Neural progenitor cell (in vitro differentiated cells): ENCODE data around the gene WNT3A. TPM values are rescaled to one million over a fixed set of nuclear protein-coding genes. Genes with fewer than 3 reads are reported as not detected.

Experiments
- DNase-seq: peaks from one replicate; pipeline ENCODE4 v3.0.0-alpha.2; 2016; ENCODE audit warnings: low spot score
- H2AFZ ChIP-seq: fragments of 200-600 bp; sonication (generic); replicated peaks from 2 replicates; pipeline ENCODE4 v1.6.1; 2016; ENCODE audit warnings: antibody characterized with exemption
- H3F3A ChIP-seq: fragments of 200-600 bp; sonication (generic); 2 replicates; pipeline ENCODE4 v1.6.1; 2016; ENCODE audit warnings: antibody characterized with exemption, low read depth
- H3K27ac ChIP-seq: fragments of 200-600 bp; sonication (generic); 2 replicates; pipeline ENCODE4 v1.5.1; 2016; ENCODE audit warnings: mild to moderate bottlenecking
- H3K27me3 ChIP-seq: fragments of 200-600 bp; sonication (generic); 2 replicates; pipeline ENCODE4 v1.6.1; 2016; ENCODE audit warnings: mild to moderate bottlenecking, moderate library complexity
- H3K36me3 ChIP-seq: fragments of 200-600 bp; sonication (generic); 2 replicates; pipeline ENCODE4 v1.5.1; 2016
- H3K4me1 ChIP-seq: fragments of 200-600 bp; sonication (generic); 2 replicates; pipeline ENCODE4 v1.6.1; 2016; ENCODE audit warnings: mixed run types
- H3K4me2 ChIP-seq: fragments of 200-600 bp; sonication (generic); 2 replicates; pipeline ENCODE4 v1.6.1; 2016
- H3K4me3 ChIP-seq: fragments of 200-600 bp; sonication (generic); 2 replicates; pipeline ENCODE4 v1.5.1; 2016
- H3K79me2 ChIP-seq: fragments of 200-600 bp; sonication (generic); 2 replicates; pipeline ENCODE4 v1.6.1; 2016; ENCODE audit warnings: low read depth
- H3K9ac ChIP-seq: fragments of 200-600 bp; sonication (generic); 2 replicates; pipeline ENCODE4 v1.6.1; 2016
- H3K9me3 ChIP-seq: fragments of 200-600 bp; sonication (generic); 2 replicates; pipeline ENCODE4 v1.5.1; 2016; ENCODE audit warnings: low read depth
- H4K20me1 ChIP-seq: fragments of 200-600 bp; sonication (generic); 2 replicates; pipeline ENCODE4 v1.6.1; 2016; ENCODE audit warnings: low read depth
- H3K27ac Mint-ChIP-seq: 3 replicates; pipeline ENCODE4 v1.8.0; 2021; ENCODE audit warnings: mixed read lengths
- H3K27me3 Mint-ChIP-seq: 2 replicates; pipeline ENCODE4 v1.8.0; 2022; ENCODE audit warnings: low read depth, mild to moderate bottlenecking, inconsistent platforms, moderate library complexity, mixed read lengths; ENCODE audit not compliant: insufficient read depth
- H3K36me3 Mint-ChIP-seq: 3 replicates; pipeline ENCODE4 v1.8.0; 2021; ENCODE audit warnings: mixed read lengths
- H3K4me1 Mint-ChIP-seq: 3 replicates; pipeline ENCODE4 v1.8.0; 2021; ENCODE audit warnings: mixed read lengths
- H3K4me3 Mint-ChIP-seq: 3 replicates; pipeline ENCODE4 v1.8.0; 2021; ENCODE audit warnings: mild to moderate bottlenecking, moderate library complexity, mixed read lengths
- H3K9me3 Mint-ChIP-seq: 3 replicates; pipeline ENCODE4 v1.8.0; 2020; ENCODE audit warnings: mixed read lengths
- EZH2 ChIP-seq: fragments of 200-600 bp; sonication (generic); IDR thresholded peaks from 2 replicates; pipeline ENCODE4 v1.6.1; 2017; ENCODE audit warnings: antibody characterized with exemption, mild to moderate bottlenecking, moderate library complexity
- EZH2phosphoT487 ChIP-seq: fragments of 200-600 bp; sonication (generic); IDR thresholded peaks from 2 replicates; pipeline ENCODE4 v1.6.1; 2017; ENCODE audit warnings: antibody characterized with exemption
- total RNA-seq: library from RNA; depleted of rRNA; stranded (reverse); fragments of >200 nt; gene quantifications from 2 replicates; pipeline ENCODE4 v1.2.3, GENCODE V29; 2015; ENCODE audit warnings: low replicate concordance
- TF ChIP-seq, protein P1 (sequence below): fragments of 200-600 bp; sonication (generic); IDR thresholded peaks from 2 replicates; pipeline ENCODE4 v1.5.1; 2017; ENCODE audit warnings: antibody characterized with exemption, mild to moderate bottlenecking

WNT3A gene
- total RNA-seq, 1 donor from 2014 or later: not detected

DNA sequence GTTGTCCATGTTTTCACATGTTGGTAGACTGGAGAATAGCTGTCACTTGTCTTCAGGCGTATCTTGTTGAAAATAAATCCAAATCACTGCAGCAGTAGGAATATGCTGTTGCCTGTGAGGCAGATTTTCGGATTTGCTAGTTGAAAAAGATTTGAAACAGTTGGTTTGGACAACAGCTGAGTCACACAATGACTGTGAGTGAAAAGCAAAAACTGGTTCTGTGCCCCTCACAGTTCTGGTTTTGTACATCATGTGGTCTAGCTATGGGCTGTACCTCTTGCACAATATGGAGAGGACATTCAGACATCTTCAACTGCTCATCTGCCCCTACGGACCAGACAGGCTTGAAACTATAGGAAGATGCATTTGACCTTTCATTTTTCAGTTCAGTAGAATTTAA, 77.5 kb downstream of the WNT3A start:
- no peaks in the 10 kb centered on the region for H3K27me3 ChIP-seq
- peaks cover 68% of the 10 kb centered on the region for H3K79me2 ChIP-seq
- H3K4me3 ChIP-seq: peak overlapping the region; percentile 100
- Mint-ChIP-seq H3K27me3 (peaks cover 9% of the 10 kb centered on the region), H3K4me1 (peaks cover 48% of the 10 kb centered on the region), H3K27ac (peak overlapping the region; percentile 54), H3K36me3 (peaks cover 28% of the 10 kb centered on the region), H3K9me3 (peaks cover 2% of the 10 kb centered on the region), H3K4me3 (peak overlapping the region; percentile 99)
- H3K9ac ChIP-seq: peak overlapping the region; percentile 99
- H2AFZ ChIP-seq: no peak overlapping the region
- no peak for DNase-seq
- no peaks in the 10 kb centered on the region for H3K9me3 ChIP-seq
- peaks cover 65% of the 10 kb centered on the region for H4K20me1 ChIP-seq
- H3K36me3 ChIP-seq: no peaks in the 10 kb centered on the region
- H3K4me1 ChIP-seq: peaks cover 24% of the 10 kb centered on the region
- H3K4me2 ChIP-seq: peak overlapping the region; percentile 98
- peaks cover 6% of the 10 kb centered on the region for H3F3A ChIP-seq
- no peak overlapping the region for H3K27ac ChIP-seq
- TF ChIP-seq EZH2 (no peak), EZH2phosphoT487 (no peak)
- TF ChIP-seq, protein P1, sequence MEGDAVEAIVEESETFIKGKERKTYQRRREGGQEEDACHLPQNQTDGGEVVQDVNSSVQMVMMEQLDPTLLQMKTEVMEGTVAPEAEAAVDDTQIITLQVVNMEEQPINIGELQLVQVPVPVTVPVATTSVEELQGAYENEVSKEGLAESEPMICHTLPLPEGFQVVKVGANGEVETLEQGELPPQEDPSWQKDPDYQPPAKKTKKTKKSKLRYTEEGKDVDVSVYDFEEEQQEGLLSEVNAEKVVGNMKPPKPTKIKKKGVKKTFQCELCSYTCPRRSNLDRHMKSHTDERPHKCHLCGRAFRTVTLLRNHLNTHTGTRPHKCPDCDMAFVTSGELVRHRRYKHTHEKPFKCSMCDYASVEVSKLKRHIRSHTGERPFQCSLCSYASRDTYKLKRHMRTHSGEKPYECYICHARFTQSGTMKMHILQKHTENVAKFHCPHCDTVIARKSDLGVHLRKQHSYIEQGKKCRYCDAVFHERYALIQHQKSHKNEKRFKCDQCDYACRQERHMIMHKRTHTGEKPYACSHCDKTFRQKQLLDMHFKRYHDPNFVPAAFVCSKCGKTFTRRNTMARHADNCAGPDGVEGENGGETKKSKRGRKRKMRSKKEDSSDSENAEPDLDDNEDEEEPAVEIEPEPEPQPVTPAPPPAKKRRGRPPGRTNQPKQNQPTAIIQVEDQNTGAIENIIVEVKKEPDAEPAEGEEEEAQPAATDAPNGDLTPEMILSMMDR: no peak

DNA sequence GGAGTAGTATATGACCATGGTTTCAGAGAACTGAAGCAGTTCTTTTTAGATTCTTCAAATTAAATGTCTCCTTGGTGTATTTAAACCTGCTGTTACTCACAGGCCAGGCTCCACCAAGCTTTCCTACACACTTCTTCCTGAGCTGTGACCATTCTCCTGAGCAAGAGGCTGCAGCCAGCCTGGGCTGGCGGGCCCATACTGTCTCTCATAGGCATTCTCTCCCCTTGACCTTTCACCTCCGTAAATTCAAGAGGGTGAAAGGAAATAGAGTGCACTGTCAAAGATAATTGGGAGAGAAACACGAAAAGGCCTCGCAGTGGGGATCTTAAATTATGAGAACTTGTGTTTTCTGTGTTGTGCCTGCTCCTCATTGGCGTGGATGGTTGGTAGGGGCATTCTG, 78.0 kb downstream of the WNT3A start:
- no peak overlapping the region for H3K4me3 ChIP-seq
- H3F3A ChIP-seq: peaks cover 6% of the 10 kb centered on the region
- no peak overlapping the region for H2AFZ ChIP-seq
- peaks cover 73% of the 10 kb centered on the region for H3K79me2 ChIP-seq
- peaks cover 8% of the 10 kb centered on the region for H3K27me3 Mint-ChIP-seq
- TF ChIP-seq EZH2 (no peak), EZH2phosphoT487 (no peak)
- H3K9me3 ChIP-seq: no peaks in the 10 kb centered on the region
- H3K9me3 Mint-ChIP-seq: peaks cover 2% of the 10 kb centered on the region
- peaks cover 30% of the 10 kb centered on the region for H3K36me3 Mint-ChIP-seq
- no peaks in the 10 kb centered on the region for H3K36me3 ChIP-seq
- H3K27me3 ChIP-seq: no peaks in the 10 kb centered on the region
- peak overlapping the region; percentile 99 for H3K4me3 Mint-ChIP-seq
- H3K27ac ChIP-seq: no peak overlapping the region
- no peak overlapping the region for H3K9ac ChIP-seq
- no peak for DNase-seq
- peaks cover 48% of the 10 kb centered on the region for H3K4me1 Mint-ChIP-seq
- H3K4me1 ChIP-seq: peaks cover 24% of the 10 kb centered on the region
- H3K27ac Mint-ChIP-seq: peak overlapping the region; percentile 54
- H3K4me2 ChIP-seq: peak overlapping the region; percentile 98
- peaks cover 69% of the 10 kb centered on the region for H4K20me1 ChIP-seq

DNA sequence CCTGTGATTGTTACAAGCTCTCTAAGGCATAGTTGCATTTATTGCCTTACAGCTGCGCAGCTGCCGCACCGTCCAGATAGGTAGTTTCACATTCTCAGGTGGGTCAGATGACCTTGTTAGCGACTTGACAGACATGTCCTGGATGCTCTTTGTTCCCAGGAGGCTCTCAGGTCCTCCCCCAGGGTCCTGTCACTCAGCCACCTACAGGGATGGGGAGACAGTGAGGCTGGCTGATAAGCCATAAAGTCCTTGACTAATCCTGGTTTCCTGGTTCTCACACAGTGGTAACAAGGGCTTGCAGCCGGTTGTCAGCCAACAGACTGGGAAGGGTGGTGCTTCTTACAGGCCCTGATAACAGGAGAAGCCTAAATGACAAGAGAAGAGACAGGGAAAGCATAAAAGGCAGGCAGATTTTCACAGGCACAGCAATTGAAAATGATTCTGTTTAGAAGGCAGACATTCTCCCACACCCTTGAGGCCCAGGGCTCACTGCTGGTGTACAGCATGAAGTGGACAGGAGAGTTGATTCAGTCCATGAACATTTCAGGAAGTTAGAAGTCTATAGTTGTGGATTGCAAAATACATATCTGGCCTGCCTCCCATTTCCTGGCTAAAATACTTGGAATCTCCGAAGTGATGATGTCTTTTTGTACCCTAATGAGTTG, 78.6 kb downstream of the WNT3A start:
- Mint-ChIP-seq H3K27me3 (peaks cover 7% of the 10 kb centered on the region), H3K9me3 (peaks cover 2% of the 10 kb centered on the region), H3K27ac (peak overlapping the region; percentile 74), H3K4me1 (peaks cover 53% of the 10 kb centered on the region), H3K4me3 (peak overlapping the region; percentile 99), H3K36me3 (peaks cover 32% of the 10 kb centered on the region)
- H3K4me3 ChIP-seq: no peak overlapping the region
- H2AFZ ChIP-seq: no peak overlapping the region
- H3K36me3 ChIP-seq: no peaks in the 10 kb centered on the region
- H3K27me3 ChIP-seq: no peaks in the 10 kb centered on the region
- H4K20me1 ChIP-seq: peaks cover 76% of the 10 kb centered on the region
- peak; percentile 49 for DNase-seq
- H3K4me2 ChIP-seq: peak overlapping the region; percentile 98
- H3K4me1 ChIP-seq: peaks cover 24% of the 10 kb centered on the region
- H3F3A ChIP-seq: peaks cover 6% of the 10 kb centered on the region
- H3K27ac ChIP-seq: no peak overlapping the region
- TF ChIP-seq EZH2phosphoT487: no peak
- no peak for TF ChIP-seq EZH2
- TF ChIP-seq, protein P1: no peak
- peaks cover 79% of the 10 kb centered on the region for H3K79me2 ChIP-seq
- no peak overlapping the region for H3K9ac ChIP-seq
- H3K9me3 ChIP-seq: no peaks in the 10 kb centered on the region

DNA sequence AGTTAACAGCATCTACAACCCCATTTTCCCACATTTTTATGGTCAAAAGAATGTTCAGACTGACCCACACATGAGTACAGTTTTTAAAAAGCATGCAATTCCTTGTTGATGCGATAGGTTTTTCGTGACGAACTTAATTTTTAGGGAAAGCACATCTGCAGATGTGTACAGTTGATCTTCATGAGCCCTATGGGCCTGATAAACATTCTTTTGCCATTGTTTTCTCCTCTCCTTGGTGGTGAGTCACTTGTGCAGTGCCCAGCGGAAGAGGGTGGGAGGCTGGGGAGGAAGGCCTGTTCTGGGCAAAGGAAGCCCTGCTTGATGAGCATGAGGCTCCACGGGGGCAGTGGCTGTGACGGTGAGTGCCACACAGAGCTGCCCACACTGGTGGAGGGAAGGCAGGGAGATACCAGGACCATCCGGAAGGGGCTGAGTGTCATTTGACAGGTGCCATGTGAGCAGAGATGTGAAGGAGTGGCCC, 81.0 kb downstream of the WNT3A start:
- no peak overlapping the region for H3K27ac ChIP-seq
- H3K36me3 ChIP-seq: no peaks in the 10 kb centered on the region
- no peaks in the 10 kb centered on the region for H3K9me3 ChIP-seq
- H3K4me3 ChIP-seq: no peak overlapping the region
- TF ChIP-seq EZH2: no peak
- TF ChIP-seq, protein P1: no peak
- TF ChIP-seq EZH2phosphoT487: no peak
- no peak overlapping the region for H3K27ac Mint-ChIP-seq
- peaks cover 21% of the 10 kb centered on the region for H3K9me3 Mint-ChIP-seq
- peaks cover 95% of the 10 kb centered on the region for H4K20me1 ChIP-seq
- H3K4me3 Mint-ChIP-seq: no peak overlapping the region
- peaks cover 9% of the 10 kb centered on the region for H3K27me3 Mint-ChIP-seq
- H3K9ac ChIP-seq: no peak overlapping the region
- H3K4me1 ChIP-seq: peaks cover 18% of the 10 kb centered on the region
- no peak for DNase-seq
- H3K79me2 ChIP-seq: peaks cover 100% of the 10 kb centered on the region
- H3K27me3 ChIP-seq: no peaks in the 10 kb centered on the region
- H3F3A ChIP-seq: no peaks in the 10 kb centered on the region
- H3K4me1 Mint-ChIP-seq: peaks cover 50% of the 10 kb centered on the region
- no peak overlapping the region for H2AFZ ChIP-seq
- H3K4me2 ChIP-seq: no peak overlapping the region
- peaks cover 52% of the 10 kb centered on the region for H3K36me3 Mint-ChIP-seq
